ENCODE measurements around the gene RANBP3L.
A peak's percentile ranks its signal among the peaks of the same experiment; 100 is the strongest.

The RANBP3L gene

DNA sequence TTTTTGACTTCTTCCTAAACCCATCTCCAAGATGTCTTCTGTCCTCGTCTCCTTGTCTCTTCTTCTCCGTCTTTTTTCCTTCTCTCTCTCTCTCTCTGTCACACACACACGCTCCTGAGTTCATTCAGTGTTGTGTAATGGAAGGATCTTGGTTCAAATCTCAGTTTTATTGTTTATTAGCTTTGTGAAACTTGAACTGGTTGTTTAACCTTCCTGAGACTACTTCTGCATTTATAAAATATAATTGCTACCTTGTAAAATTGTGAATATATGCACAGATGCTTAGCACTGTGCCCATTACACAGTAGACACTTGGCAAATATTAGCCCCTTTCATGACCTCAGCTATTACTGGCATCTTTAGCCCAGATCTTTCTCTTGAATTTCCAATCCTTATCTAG lies 57.6 kb downstream of the RANBP3L start:
- no peak for DNase-seq (ENCODE audit: low read depth in 2 of 3, low spot score in 2 of 3)

DNA sequence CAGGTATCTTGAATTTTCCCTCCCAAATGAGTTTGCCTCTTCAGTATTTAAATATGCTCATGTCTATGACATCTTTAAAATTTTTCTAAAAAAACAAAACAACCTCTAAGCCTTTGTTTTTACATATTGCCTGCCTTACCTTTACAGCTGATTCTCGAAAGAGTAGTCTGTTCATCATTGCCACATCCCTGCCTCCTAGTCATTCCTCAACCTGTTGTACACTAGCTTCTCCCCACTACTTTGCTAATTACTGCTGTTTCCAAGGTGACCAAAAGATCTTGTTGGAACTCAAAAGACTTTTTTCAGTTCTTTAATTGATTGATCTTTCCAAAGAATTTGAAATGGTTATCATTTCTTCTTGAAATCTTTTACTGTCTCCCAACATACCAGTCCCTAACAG lies 58.0 kb downstream of the RANBP3L start:
- no peak for DNase-seq (ENCODE audit: low read depth in 2 of 3, low spot score in 2 of 3)

DNA sequence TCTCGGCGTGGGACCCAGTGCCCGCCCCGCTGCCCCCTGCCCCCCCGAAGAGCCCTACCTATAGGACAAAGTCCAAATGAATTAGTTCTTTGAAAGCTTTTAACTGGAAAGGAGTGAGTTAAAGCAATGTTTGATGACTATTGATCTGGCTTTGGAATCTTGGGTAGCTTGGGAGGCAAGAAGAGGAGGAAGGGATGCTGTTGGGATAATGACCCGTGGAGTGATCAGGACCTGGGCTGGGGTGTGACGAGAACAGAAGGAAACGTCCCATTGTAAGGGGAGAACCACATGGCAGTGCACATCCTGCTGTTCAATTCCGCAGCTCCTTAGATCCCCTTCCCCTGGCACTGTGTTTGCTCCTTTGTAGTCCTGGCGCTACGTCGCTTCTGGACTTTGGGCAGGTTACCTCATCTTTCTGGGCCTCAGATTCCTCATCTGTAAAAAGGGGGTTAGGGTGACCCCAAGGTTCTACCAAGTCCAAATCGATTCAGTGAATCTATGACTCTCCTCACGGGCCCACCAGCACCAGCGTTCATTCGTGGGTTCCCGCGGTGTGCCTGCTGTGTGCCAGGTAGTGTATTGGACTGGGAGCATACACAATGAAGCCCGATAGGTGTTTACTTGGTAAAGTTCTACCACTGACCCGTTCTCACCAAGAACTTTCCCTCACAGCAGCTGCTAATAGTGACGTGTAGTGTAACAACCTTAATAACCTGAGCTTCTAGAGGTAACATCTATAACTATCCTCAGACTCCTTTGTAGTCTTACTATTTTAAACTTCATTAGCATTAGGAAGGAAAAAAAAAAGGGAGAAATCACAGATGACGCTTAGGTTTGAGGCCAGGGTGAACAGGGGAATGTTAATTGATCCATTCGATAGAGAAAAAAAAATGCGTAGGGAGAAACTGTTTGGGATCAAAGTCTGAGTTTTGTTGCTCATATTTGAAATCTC lies 58.9 kb downstream of the RANBP3L start:
- DNase-seq (ENCODE audit: low read depth in 2 of 3, low spot score in 2 of 3): peak in 1 of 3 experiments; percentile 1

DNA sequence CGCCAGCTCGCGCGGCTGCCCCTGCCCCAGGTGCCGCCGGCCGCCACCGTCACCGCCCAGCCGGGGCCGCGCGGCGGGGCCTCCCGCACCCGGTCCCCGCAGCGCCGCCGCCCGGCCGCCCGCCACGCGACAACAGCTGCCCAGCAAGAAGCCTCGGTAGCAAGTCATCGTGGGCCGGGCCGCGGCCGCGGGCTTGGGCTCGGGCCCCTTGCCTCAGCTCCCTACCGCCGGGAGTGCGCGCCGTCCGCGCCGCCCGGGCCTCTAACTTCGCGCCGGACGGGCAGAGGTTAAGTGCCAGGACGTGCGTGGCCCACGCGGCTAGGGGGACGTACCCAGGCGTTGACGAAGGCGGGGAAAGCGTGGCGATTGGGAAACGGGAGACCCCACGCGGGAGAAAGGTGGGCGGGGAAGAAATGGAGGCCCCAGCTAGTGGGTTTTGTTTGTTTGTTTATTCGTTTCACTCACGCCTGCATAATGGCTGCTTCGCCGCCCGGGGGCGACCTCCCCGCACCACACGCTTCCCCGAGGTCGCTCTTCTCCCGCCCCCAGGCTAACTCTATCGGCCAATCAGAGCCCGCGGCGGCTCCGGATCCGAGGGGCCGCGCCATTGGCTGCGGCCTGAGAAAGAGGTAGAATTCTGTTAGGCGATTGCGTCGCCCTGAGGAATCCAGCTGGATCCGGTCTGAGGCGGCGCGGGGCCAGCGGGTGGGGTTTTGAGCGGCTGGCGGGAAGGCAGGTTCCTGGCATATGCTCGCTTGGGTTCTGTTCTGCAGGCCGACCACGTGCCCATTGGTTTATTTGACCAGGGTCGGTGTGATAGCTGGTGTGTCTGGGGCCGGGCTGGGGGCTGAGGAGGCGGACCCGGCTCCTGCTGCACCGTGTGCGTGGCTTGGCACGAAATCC lies 59.8 kb downstream of the RANBP3L start, which contains the start of gene NADK2:
TSS of gene NADK2 (minus strand) at position 295 of the 903 bp plus-strand sequence. CDS start at position 168, 127 bp downstream.
- DNase-seq (ENCODE audit: low read depth in 2 of 3, low spot score in 2 of 3): peak; percentile 70 to 85 (median 71)

DNA sequence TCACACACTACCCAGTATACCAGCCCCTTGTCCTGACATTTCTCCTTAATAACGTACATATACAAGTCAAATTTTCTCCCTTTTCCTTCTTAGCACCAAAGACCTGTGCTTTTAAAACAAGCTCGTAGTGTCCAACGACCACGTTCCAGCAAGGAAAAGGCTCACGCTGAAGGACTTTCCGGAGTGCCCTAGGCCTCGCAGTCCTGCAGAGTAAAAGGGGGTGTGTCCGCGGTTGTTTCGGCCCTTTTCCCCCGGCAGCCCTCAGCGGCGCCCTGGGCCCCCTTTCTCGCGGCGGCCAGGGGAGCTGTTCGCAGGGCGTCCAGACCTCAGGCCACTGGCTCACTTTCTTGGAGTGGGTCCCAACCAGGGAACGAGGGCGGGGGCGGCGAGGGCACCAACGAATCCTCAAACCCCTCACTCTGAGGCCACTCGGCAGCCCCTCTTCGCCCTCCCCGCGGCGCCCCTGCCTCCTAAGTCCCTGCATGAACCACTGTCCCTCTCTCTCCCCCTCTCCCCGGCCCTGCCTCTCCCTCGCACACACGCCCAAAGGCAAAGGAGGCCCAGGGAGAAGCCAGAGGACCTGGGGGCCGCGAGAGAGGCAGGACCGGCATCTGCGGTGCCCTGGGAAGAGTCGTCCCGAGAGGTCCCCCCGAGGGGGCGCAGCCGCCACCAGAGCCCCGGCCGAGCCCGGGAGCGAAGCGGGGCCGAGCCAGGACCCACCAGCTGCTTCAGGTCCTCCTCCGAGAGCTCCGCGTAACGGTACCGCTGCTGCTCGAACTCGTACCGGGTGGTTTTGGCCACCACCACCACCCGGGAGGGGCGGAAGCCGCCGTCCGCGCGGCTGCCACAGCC lies 60.7 kb downstream of the RANBP3L start:
- peak; percentile 9 to 36 (median 22) for DNase-seq (ENCODE audit: low read depth in 2 of 3, low spot score in 2 of 3)

DNA sequence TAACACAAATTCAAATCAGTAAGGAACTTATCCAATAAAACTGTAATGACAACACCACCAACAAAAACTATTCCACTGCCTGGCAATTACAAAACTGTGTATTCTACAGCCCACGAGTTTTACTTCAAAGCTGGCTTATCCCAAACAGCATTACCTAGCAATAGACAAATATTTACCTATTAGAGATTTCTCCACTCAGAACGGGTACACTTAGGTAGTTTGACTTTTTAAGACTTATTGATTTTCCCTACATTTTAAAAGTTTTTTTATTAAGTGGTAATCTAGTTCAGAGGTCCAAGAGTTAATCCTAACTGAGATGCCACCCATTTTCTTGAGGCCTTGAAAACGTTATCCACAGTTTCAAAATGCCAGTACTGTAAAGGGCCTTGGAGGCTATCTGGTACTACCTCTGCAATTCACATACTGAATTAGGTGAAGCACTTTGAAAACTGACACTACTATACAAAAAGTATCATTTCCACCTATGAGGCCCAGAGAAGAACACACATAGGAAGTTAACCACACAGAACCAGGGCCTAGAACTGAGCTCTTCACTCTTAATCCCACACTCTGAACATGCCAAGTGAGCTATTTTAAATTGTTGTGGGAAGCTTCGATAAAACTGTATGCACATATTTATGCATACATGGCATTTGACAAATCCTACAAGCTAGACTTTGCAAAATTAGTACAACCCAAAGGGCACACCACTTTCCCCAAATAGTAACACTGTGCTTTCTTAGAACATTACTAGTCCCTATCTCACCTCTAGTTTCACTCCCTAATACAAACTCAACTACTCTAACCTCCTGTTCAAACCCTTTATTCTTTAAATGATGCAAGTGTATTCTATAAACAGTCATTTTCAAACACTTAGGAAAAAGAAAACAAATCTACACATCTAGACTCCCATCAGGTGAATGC lies 62.1 kb downstream of the RANBP3L start:
- no peak for DNase-seq (ENCODE audit: low read depth in 2 of 3, low spot score in 2 of 3)

DNA sequence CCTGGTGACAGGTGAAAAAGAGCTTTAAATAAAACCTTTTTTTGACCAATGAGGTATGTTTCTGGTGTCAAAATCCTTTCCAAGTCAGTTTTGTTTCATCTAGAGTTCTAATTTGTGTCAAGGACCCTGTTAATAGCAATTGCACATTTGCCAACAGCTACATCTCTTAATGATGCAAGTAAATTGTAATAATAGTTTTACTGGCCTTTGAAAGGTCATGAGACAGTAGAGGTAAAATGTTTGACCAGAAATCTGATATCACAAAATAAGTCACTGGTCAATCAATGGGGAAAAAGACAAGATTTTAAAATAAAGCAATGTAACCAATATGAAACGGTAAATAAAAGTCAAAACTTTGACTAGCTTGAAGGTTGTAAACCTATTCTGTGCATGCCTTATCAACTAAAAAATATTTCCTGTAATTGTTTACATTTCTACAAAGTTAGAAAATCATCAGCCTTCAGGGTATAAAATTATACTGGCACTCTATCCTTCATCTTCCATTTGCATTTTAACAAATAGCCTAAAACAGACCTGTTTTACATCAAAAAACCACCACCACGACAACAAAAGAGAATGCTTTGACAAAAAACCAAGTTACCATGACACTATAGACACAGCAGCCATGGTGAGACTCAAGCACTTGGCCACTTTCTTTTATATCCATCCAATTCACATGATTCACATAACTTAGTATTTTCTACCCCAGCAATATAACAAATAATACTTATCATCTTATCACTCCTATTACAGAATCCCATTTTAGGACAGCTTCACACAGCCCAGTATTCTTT lies 63.0 kb downstream of the RANBP3L start:
- no peak for DNase-seq (ENCODE audit: low read depth in 2 of 3, low spot score in 2 of 3)

DNA sequence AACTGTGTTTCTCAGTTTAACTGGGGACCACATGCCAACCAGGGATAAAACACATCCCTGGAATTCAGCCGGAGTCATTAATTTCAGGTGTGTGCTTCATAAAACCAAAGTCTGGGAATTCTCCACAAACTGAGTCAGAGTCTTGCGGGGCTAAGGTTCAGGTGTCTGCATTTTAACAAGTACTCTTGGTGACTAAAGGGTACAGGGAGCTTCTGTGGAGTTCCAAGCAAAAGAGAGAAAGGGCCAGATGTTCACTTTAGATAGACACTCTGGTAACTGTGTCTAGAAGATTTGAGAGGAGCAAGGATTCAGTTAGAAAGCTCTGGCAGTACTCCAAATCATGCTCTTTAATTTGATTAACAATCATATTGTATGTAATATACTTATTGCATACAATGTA lies 64.0 kb downstream of the RANBP3L start:
- DNase-seq (ENCODE audit: low read depth in 2 of 3, low spot score in 2 of 3): no peak

DNA sequence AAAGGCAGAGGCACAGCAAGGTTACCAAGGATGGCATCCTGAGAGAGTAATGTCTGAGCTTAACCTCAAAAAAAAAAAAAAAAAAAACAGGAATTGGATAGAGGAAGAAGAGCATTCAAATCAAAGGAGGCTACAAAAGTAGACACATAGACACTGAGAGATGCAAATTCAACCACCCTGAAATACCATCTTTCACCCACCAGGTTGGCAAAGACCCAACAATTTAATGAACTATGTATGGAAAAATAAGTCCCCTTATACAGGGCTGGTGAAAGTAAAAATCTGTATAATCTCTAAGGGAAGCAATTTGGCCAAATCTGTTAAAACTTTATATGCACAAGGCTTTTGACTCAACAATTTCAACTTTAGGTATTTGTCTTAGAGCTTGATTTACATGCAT lies 64.9 kb downstream of the RANBP3L start:
- DNase-seq (ENCODE audit: low read depth in 2 of 3, low spot score in 2 of 3): no peak

DNA sequence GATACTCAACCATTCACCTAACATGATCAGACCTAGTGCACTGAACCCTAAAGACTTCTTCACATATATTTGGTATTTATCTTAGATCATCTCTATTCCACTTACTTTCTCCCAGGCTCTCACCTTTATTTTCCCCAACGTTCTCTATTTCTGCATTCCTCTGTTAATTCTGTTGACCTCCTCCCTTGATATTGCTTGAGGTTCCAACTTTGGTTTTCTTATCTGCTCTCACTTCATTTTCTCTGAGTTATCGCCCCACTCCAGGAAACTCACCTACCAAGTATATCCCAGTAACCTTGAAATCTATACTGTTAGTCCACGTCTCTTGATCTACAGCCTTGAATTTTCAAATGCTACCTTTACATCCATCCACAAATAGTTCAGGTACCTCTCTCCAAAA lies 69.2 kb downstream of the RANBP3L start:
- no peak for DNase-seq (ENCODE audit: low read depth in 2 of 3, low spot score in 2 of 3)

DNA sequence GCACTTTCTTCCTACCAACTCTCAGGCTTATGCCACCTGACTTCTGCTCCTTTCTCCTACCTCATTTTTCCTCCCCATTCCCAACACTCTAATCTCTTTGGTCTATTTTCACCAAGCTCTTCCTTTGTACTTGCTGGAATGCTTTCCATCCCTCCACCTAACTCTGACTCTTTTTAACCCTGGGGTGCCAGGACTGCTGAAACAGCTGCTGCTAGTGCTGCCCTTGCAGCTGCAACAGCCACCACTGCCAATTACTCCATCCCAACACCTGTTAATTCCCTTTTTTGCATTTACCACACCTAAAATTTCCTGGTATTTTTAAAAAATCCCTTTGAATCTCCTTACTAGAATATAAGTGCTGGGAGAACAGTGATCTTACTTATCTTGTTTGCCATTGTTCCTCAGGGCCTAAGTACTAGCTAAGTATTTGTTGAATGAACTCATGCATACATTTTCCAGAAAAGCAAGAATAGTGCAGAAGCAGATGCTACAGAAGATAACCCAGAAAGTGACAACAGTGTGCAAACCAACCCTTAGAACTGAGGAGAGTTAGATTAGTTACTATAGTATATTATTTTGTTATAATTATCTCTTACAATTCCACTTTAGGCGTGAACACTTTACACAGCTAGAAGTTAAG lies 71.4 kb downstream of the RANBP3L start:
- DNase-seq (ENCODE audit: low read depth in 2 of 3, low spot score in 2 of 3): no peak

DNA sequence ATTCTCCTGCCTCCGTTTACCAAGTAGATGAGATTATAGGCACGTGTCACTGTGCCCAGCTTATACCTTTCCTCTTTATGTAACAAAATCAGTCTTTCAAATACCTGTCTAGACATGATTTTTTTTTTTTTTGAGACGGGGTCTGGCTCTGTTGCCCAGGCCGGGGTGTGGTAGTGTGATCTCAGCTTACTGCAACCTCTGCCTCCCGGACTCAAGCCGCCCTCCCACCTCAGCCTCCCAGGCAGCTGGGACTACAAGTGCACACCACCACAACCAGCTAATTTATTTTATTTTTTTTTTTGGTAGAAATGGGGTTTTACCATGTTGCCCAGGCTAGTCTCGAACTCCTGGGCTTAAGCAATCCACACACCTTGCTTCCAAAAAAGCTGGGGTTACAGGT lies 73.2 kb downstream of the RANBP3L start:
- DNase-seq (ENCODE audit: low read depth in 2 of 3, low spot score in 2 of 3): no peak

DNA sequence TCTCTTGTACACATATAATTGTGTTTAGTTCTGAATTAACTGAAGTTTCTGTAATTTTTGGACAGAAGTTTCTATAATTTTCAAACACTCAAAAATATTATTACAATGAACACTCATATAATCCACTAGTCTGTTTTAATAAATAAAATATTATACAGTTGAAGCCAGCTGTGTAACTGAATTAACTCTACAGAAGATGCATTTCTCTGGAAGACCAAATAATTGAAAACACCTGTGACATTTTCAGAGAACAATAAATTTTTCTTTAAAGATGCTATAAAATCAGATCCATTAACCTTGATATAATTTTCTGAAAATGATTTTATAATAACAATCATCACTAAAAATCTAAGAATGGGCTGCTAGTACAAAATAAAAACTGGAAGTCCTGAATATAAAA lies 74.7 kb downstream of the RANBP3L start:
- no peak for DNase-seq (ENCODE audit: low read depth in 2 of 3, low spot score in 2 of 3)

DNA sequence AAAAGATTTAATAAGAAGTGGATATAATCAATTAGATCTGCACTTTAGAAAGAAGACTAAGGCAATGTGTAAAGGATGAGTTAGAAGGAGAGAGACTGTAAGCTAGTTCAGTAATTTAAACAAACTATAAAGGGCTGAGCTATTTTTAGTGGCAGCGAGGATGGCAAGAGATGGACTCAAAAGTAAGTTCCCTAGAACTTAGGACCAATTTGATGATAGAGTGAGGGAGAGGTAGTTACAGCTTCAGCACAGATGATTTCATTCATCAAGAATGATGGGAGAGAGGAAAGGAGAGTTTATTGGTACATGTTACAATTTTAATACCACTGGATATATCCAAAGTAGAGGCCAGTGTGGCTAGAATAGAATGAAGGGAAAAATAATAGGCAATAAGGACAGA lies 79.1 kb downstream of the RANBP3L start:
- DNase-seq (ENCODE audit: low read depth in 2 of 3, low spot score in 2 of 3): no peak

DNA sequence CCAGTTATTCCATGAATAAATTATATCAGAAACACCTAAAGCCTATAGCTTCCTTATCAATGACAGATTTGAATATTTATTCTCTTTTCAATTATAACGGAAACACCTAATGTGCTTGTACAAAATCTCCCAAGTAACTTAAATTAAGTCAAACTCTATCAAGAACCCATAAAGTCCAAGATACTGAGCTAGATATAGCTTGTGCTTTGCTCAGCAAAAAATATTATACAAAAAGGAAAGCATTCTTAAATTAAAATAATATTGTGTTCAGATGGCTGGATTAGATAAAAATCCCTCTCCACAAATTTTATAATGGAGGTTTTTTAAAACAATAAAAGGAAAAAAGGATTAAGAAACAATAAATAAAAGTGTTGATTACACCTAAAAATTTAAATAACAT lies 83.7 kb downstream of the RANBP3L start:
- DNase-seq (ENCODE audit: low read depth in 2 of 3, low spot score in 2 of 3): no peak

DNA sequence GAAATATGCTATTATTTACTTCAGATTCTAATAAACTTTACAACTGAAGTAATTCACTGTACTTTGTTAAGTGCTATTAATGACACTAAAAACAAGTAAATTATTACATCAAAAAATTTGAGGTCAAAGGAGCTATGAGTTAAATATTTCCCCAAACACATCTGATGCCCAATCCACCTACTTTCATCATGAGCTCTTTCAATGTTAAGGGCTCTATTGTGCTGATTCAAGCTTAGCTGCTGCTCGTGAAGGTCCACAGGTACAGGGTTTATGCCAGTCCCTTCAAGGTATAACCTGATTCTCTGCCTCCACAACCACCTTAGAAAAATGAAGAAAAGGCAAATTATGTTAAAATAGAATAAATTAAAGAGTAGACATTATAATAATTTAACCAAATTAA lies 84.1 kb downstream of the RANBP3L start:
- DNase-seq (ENCODE audit: low read depth in 2 of 3, low spot score in 2 of 3): no peak

DNA sequence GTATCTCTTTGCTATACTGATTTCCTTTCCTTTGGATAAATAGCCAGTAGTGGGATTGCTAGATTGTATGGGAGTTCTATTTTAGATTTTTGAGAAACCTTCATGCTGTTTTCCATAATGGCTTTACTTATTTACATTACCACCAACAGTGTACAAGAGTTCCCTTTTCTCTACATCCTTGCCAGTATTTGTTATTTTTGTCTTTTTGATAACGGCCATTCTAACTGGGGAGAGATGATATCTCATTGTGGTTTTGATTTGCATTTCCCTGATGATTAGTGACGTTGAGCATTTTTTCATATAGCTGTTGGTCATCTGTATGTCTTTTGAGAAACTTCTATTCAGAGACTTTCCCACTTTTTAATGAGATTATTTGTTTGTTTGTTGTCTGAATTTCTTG lies 85.8 kb downstream of the RANBP3L start:
- DNase-seq (ENCODE audit: low read depth in 2 of 3, low spot score in 2 of 3): no peak

DNA sequence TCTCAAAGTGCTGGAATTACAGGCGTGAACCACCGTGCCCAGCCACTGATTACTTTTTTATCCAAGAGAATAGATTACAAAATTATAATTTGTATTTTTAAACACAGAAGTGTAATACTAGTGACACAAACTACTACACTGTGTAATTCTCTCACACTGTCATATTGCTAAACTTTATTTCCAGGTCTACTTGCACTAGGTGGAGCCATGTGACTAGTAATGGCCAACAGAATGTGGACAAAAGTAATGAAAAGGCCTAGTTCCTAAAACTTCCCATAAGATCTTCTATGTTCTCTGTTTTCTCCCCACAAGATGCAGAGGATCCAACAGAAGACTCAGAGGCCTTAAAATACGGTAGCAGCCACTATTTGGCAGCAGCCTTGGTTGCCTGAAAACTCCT lies 87.3 kb downstream of the RANBP3L start:
- no peak for DNase-seq (ENCODE audit: low read depth in 2 of 3, low spot score in 2 of 3)

DNA sequence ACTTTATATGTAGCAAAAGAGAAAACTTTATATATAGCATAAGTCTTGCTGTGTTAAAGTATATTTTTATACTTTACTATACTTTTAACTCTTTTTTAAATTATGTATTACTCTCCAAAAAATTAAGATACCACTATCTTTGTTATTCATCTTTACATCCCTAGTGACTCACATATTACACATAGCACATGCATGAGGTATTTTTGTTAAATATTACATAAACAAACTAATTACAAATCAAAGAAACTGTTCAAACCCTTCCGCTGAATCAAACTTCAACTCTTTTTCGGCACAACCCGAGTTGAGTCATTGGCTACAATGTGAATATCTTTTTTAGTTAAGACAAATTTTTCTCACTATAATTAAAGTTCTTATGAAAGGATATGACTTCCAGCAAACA lies 92.0 kb downstream of the RANBP3L start:
- DNase-seq (ENCODE audit: low read depth in 2 of 3, low spot score in 2 of 3): no peak

Data from activated CD8-positive, alpha-beta memory T cell treated with anti-CD3 and anti-CD28 coated beads for 48 hours (primary cell).